ENCODE data around the gene CCDC183. TPM values are rescaled to one million over a fixed set of nuclear protein-coding genes. Genes with fewer than 3 reads are reported as not detected.
"Not testable (repeated sequence)": the region's sequence is repeated elsewhere in the genome, so short reads cannot be mapped to it uniquely, and the experiment has no call there.

CCDC183 gene
- total RNA-seq, 1 donor from 2014 or later, result not detected

DNA sequence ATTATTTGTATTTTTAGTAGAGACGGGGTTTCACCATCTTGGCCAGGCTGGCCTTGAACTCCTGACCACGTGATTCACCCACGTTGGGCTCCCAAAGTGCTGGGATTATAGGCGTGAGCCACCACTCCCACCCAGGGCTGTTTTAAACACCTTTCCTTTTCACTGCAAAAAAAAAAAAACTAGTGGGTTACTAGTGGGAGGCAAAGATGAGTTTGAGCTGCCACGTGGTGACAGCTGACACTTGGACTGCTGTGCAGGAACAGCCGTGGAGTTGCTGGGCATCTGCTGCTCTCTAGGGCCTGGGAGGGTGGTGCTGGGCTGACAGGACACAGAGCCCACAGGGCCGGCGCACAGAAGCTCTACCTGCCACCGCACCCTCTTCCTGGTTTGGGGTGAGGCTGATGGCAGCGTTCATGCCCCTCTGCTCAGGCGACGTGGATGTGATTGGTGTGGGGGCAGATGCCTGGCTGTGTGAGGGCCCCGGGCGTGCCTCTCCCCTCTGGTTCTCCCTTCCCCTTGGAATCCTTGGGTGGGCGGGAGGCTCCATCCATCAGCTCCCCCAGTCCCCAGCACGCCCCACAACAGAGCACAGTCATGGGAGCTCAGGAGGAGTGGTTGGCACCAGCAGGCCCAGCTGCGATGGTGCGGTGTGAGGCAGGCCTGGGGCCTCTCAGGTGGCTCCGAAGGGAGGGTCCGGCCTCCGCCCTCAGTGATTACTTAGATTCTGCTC lies 28.5 kb downstream of the CCDC183 start:
- no peak for DNase-seq (ENCODE audit: low spot score)

- no peak for DNase-seq (ENCODE audit: low spot score)
Measured at GRCh38 chr9:136825295-136826187, 29.4 kb downstream of the CCDC183 start.

GRCh38 chr9:136826188-136826541 lies 30.0 kb downstream of the CCDC183 start:
- no peak for DNase-seq (ENCODE audit: low spot score)

DNA sequence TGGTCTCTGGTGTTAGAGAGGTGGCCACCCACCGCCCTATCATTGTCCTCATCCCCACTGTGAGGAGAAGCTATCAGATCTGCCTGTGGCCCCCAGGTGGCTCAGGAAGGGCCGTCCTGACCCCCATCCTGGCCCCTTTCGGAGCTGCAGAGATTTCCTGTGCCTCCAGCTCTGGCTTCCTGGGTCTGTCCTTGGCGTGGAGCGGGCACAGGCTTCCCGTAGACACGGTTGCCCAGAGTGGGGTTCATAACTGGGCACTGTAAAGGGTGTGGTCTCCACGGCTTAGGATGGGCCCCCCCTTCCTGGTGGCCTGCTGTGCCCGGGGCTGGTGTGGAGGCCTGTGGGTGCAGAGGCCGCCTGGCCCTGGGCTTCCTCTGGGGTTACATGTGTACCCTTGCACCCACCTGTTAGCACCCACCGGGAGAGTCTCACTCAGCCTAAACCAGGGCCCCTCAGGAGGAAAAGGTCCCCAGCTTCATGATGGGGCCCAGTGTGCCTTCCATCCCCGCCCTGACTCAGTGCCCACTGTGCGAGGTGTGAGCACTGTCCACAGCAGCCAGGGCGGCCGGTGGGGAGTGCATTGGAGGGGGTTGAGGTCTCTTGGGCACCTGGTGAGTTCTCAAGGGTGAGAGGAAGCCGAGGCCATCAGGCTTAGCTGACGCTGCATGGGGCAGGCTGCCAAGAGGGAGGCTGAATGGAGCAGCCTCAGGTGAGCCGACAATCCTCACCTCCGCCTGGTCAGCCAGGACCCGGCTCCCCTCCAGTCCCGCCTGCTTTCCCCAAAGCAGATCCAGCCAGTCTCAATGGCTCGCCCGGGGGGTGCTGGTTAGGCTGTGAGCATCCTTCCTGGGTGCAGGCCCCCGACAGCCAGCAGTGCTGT lies 30.8 kb downstream of the CCDC183 start:
- DNase-seq (ENCODE audit: low spot score), result no peak

GRCh38 chr9:136827794-136828473 lies 31.8 kb downstream of the CCDC183 start:
- DNase-seq (ENCODE audit: low spot score), result no peak

DNA sequence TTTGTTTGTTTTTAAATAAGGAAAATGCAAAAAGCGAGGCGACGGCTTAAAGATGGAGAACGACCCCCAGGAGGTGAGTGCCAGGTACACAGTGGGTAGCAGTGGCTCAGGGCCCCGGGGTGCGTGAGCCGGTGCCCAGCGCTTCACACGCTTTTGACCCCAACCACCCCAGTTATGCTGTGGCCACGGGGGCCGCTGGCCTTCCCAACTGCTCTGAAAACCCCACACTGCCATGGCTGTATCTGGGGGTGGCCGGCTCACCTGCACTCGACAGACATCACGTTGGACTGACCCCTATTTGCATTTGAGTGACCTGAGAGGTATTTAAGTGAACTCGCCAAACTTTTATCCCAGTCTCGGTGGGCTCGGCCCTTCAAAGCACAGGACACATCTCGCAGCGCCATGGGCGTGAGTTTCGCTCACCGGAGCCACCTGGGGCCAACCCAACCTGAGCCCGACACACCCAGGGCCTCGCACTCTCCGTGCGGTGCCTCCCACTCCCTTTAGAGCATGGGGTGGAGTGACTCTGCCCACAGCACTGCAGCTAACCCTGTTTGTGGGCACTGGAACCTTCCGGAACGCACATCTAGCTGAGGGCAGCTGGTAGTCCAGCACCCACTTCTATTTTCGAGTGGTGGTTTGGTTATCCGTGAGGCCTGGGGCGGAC lies 32.5 kb downstream of the CCDC183 start:
- no peak for DNase-seq (ENCODE audit: low spot score)

- no peak for DNase-seq (ENCODE audit: low spot score)
Measured at GRCh38 chr9:136829412-136829811, 33.3 kb downstream of the CCDC183 start.

- no peak for DNase-seq (ENCODE audit: low spot score)
Measured at GRCh38 chr9:136829981-136830885, 34.1 kb downstream of the CCDC183 start.

- DNase-seq (ENCODE audit: low spot score), result no peak
Measured at GRCh38 chr9:136831002-136831719, 35.0 kb downstream of the CCDC183 start.

- DNase-seq (ENCODE audit: low spot score), result no peak
Measured at GRCh38 chr9:136831720-136832104, 35.6 kb downstream of the CCDC183 start.

DNA sequence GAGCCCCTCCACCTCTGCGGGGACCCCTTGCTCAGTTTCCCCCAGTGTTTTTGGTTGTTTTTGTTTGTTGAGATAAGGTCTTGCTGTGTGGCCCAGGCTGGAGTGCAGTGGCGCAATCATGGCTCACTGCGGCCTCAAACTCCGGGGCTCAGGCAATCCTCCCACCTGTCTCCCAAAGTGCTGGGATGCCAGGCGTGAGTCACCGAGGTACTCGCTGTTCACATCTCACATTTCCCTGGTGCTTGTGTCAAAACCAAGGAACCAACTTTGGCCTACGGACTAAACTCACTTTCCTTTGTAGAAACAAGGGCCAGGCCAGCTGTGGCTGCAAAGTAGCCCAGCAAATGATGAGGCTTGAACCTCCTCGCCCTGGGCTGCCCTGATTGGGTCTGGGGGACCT lies 36.4 kb downstream of the CCDC183 start:
- DNase-seq (ENCODE audit: low spot score), result no peak

DNA sequence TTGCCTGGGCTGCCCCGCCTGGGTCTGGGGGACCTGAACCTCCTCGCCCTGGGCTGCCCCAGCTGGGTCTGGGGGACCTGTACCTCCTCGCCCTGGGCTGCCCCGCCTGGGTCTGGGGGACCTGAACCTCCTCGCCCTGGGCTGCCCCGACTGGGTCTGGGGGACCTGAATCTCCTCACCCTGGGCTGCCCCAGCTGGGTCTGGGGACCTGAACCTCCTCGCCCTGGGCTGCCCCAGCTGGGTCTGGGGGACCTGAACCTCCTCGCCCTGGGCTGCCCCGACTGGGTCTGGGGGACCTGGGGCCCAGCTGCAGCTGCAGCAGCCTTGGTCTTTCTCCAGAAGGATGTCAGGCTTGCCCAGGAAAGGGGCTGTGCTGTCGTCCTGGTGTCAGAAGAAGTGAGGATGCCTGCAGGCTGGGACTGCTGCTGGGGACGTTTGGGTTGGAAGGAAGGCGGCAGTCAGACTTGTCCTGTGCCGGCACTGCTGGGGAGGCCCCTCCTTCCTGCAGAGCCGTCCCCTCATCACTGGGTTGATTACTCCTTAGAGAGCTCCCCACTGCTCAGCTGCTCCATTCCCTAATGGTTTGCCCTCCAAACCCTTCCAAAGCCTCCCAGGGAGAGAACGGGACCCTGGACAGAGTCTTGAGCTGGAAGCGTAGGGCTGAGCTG lies 37.4 kb downstream of the CCDC183 start:
- DNase-seq (ENCODE audit: low spot score), result not testable (repeated sequence)

- DNase-seq (ENCODE audit: low spot score), result no peak
Measured at GRCh38 chr9:136835162-136835931, 39.2 kb downstream of the CCDC183 start.

- no peak for DNase-seq (ENCODE audit: low spot score)
Measured at GRCh38 chr9:136835932-136836904, 40.1 kb downstream of the CCDC183 start.

DNA sequence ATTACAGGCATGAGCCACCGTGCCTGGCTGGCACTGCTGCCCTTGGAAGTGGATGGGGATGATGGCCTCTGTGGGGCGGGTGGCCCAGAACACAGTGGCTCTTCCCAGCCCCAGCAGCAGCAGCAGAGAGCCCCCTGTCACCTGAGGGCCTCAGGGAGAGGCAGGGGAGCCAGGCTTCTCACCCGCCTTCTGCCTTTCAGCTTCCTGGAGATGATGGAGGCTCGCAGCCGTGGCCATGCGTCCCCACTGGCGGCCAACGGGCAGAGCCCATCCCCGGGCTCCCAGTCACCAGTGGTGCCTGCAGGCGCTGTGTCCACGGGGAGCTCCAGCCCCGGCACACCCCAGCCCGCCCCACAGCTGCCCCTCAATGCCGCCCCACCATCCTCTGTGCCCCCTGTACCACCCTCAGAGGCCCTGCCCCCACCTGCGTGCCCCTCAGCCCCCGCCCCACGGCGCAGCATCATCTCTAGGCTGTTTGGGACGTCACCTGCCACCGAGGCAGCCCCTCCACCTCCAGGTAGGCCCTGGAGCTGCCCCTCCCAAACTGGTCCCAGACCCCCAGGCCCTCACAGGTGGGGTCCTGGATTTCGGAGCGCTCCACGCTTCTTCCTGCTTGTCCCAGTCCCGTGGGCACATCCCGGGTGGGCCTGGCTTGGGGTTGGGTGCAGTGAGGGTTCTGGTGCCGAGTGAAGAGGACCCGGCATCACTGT lies 41.2 kb downstream of the CCDC183 start:
- DNase-seq (ENCODE audit: low spot score), result no peak

- not testable (repeated sequence) for DNase-seq (ENCODE audit: low spot score)
Measured at GRCh38 chr9:136837856-136838277, 41.7 kb downstream of the CCDC183 start.

Measured in umbilical cord (tissue), 2 donors.